Astrocyte (in vitro differentiated cells and primary cell): ENCODE data around the gene GOLGA6C.
"Not testable (repeated sequence)": the region's sequence is repeated elsewhere in the genome, so short reads cannot be mapped to it uniquely, and the experiment has no call there.

Experiments
- CTCF ChIP-seq: IDR thresholded peaks from 2 replicates; pipeline ENCODE4 v1.5.1; 2011; ENCODE audit warnings: low read depth, mild to moderate bottlenecking, inconsistent platforms, low read length, moderate library complexity; ENCODE audit not compliant: insufficient read depth
- EZH2 ChIP-seq: IDR thresholded peaks from 2 replicates; pipeline ENCODE4 v1.6.1; 2012; ENCODE audit warnings: mild to moderate bottlenecking, low read length, inconsistent platforms; ENCODE audit not compliant: insufficient read depth

- TF ChIP-seq CTCF, EZH2: not testable (repeated sequence)
Observed at GRCh38 chr15:75273751-75274359, 15.7 kb downstream of the GOLGA6C start.
